Measurements from ENCODE around the gene DPF1.

GRCh38 chr19:38173291-38174041, 50.6 kb downstream of the DPF1 start:
- TF ChIP-seq TOX (CRISPR knock-in tag; IDR thresholded peaks at IDR 0.05; ENCODE audit: borderline replicate concordance) (no peak), ARNTL (CRISPR knock-in tag; IDR thresholded peaks at IDR 0.05; ENCODE audit: borderline replicate concordance, low read depth) (no peak)
